MCF 10A (cell line): Measurements from ENCODE around the gene CRKL. TPM values are rescaled to one million over a fixed set of nuclear protein-coding genes. Genes with fewer than 3 reads are reported as not detected.

ENCODE experiments used
- BruUV-seq: library from RNA; stranded (reverse); fragments of 400-500 nt; replicated peaks from 2 replicates; lab custom pipeline; 2021; lab: Mats Ljungman, UMichigan
- CTCF ChIA-PET: fragments of 300-600 bp; sonication (Branson Sonifier 250); formaldehyde crosslinking; extraction: SDS; loops from one replicate; lab custom pipeline; 2021; ENCODE audit warnings: antibody characterized with exemption, inconsistent platforms; lab: Yijun Ruan, JAX
- POLR2A ChIA-PET: fragments of 300-600, 350-650 bp; sonication (Branson Sonifier 250); formaldehyde crosslinking; extraction: SDS; loops from one replicate; lab custom pipeline; 2020; ENCODE audit warnings: antibody characterized with exemption, inconsistent platforms; lab: Yijun Ruan, JAX
- DNase-seq: peaks from one replicate; pipeline ENCODE4 v3.0.0-alpha.2; 2018; ENCODE audit not compliant: unreplicated experiment
- H3K27ac Mint-ChIP-seq: one replicate; pipeline ENCODE4 v1.8.0; 2022; ENCODE audit warnings: mild to moderate bottlenecking, low read depth, mixed read lengths; ENCODE audit not compliant: unreplicated experiment
- H3K27me3 Mint-ChIP-seq: one replicate; pipeline ENCODE4 v1.8.0; 2022; ENCODE audit warnings: mixed read lengths; ENCODE audit not compliant: insufficient read depth, unreplicated experiment
- H3K36me3 Mint-ChIP-seq: one replicate; pipeline ENCODE4 v1.8.0; 2022; ENCODE audit warnings: mild to moderate bottlenecking, moderate library complexity, mixed read lengths; ENCODE audit not compliant: insufficient read depth, unreplicated experiment
- H3K4me1 Mint-ChIP-seq: one replicate; pipeline ENCODE4 v1.8.0; 2022; ENCODE audit warnings: mixed read lengths; ENCODE audit not compliant: insufficient read depth, unreplicated experiment
- H3K4me3 Mint-ChIP-seq: one replicate; pipeline ENCODE4 v1.8.0; 2022; ENCODE audit warnings: mild to moderate bottlenecking, moderate library complexity, mixed read lengths; ENCODE audit not compliant: unreplicated experiment
- H3K9me3 Mint-ChIP-seq: one replicate; pipeline ENCODE4 v1.8.0; 2022; ENCODE audit warnings: mixed read lengths; ENCODE audit not compliant: unreplicated experiment
- CTCF ChIP-seq: fragments of 200-600 bp; IDR thresholded peaks from one replicate; pipeline ENCODE4 v1.8.0; 2022; ENCODE audit warnings: antibody characterized with exemption, mild to moderate bottlenecking; ENCODE audit not compliant: unreplicated experiment
- intact Hi-C: fragments of 100-400 bp; cut with micrococcal nuclease; formaldehyde crosslinking; loops from 2 replicates; pipeline ENCODE4 v1.14.1; 2022
- total RNA-seq: library from RNA; stranded (reverse); gene quantifications from 2 replicates; pipeline ENCODE4 v1.2.3, GENCODE V29; 2022

Gene CRKL
- total RNA-seq, 1 experiment from 2014 or later, result 74.0 TPM

- H3K4me3 Mint-ChIP-seq, result no peak overlapping the region
- POLR2A ChIA-PET, result no interaction called here
- no TSS peak for BruUV-seq
- H3K27me3 Mint-ChIP-seq, result no peaks in the 10 kb centered on the region
- H3K9me3 Mint-ChIP-seq, result no peaks in the 10 kb centered on the region
- H3K36me3 Mint-ChIP-seq, result peaks cover 43% of the 10 kb centered on the region
- H3K27ac Mint-ChIP-seq, result no peak overlapping the region
- peaks cover 40% of the 10 kb centered on the region for H3K4me1 Mint-ChIP-seq
- no peak for DNase-seq
- intact Hi-C loops, result no loop called here
- CTCF ChIA-PET, result no interaction called here
- no peak for TF ChIP-seq CTCF
Measured at GRCh38 chr22:20945578-20945934, 28.3 kb downstream of the CRKL start.

GRCh38 chr22:20946080-20946986 is 29.1 kb downstream of the CRKL start:
- CTCF ChIA-PET, result interaction anchor here (0.6 to 0.7 kb wide), 2 partner anchors 46 to 61 kb away, joined by 3 read pairs; no protein-coding TSS in a partner anchor
- peak; percentile 45 for DNase-seq
- no peak for TF ChIP-seq CTCF
- no peak overlapping the region for H3K27ac Mint-ChIP-seq
- POLR2A ChIA-PET, result interaction anchor here (1.0 kb wide), 1 partner anchor 11 kb away, joined by 3 read pairs; no protein-coding TSS in a partner anchor
- no peak overlapping the region for H3K4me3 Mint-ChIP-seq
- H3K27me3 Mint-ChIP-seq, result no peaks in the 10 kb centered on the region
- H3K36me3 Mint-ChIP-seq, result peaks cover 47% of the 10 kb centered on the region
- intact Hi-C loops, result no loop called here
- H3K9me3 Mint-ChIP-seq, result no peaks in the 10 kb centered on the region
- BruUV-seq, result no TSS peak
- peaks cover 38% of the 10 kb centered on the region for H3K4me1 Mint-ChIP-seq

GRCh38 chr22:20946991-20947390 is 29.8 kb downstream of the CRKL start:
- POLR2A ChIA-PET, result interaction anchor here (1.0 kb wide), 1 partner anchor 11 kb away, joined by 3 read pairs; no protein-coding TSS in a partner anchor
- H3K27ac Mint-ChIP-seq, result no peak overlapping the region
- CTCF ChIA-PET, result interaction anchor here (0.6 to 0.7 kb wide), 2 partner anchors 46 to 61 kb away, joined by 3 read pairs; no protein-coding TSS in a partner anchor

More at GRCh38 chr22:20946991-20947390, 29.8 kb downstream of the CRKL start:
- no peak for DNase-seq
- H3K36me3 Mint-ChIP-seq, result peaks cover 53% of the 10 kb centered on the region
- no peak overlapping the region for H3K4me3 Mint-ChIP-seq
- intact Hi-C loops, result no loop called here
- no peak for TF ChIP-seq CTCF
- BruUV-seq, result no TSS peak
- H3K9me3 Mint-ChIP-seq, result no peaks in the 10 kb centered on the region
- peaks cover 38% of the 10 kb centered on the region for H3K4me1 Mint-ChIP-seq
- no peaks in the 10 kb centered on the region for H3K27me3 Mint-ChIP-seq
